GM12875 (cell line): Measurements from ENCODE around the gene PNRC1.
"Not testable (repeated sequence)": the region's sequence is repeated elsewhere in the genome, so short reads cannot be mapped to it uniquely, and the experiment has no call there.

Source experiments
- H3K4me3 ChIP-seq: one replicate; pipeline ENCODE4 v1.5.1; 2011; ENCODE audit warnings: low read depth, low read length, control low read depth
- TF ChIP-seq, protein P1 (sequence below): IDR thresholded peaks from 2 replicates; pipeline ENCODE4 v1.5.1; 2011; ENCODE audit warnings: low read depth, mild to moderate bottlenecking, control low read depth, inconsistent platforms, low read length, moderate library complexity, borderline replicate concordance; ENCODE audit not compliant: insufficient read depth

PNRC1 gene

DNA sequence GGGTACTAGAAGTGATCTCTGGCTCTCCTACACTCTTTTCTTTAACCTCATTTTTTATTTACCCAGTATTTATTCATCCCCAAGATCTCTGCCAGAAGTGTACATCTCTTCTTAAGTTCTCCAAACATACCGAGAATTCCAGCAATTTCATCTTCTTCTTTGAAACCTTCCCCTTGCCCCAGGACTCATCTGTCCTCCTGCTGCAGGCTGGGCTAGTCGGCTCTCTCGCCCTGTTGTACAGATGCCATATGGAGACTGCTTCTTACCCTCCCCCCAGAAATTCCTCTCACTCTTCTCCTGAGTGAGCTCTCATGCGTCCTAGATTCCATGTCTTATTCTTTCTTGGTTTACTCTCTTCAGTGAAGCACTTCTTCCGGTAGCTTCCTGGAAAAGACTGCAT lies 21.9 kb upstream of the PNRC1 start:
- H3K4me3 ChIP-seq = no peak overlapping the region
- TF ChIP-seq, protein P1, sequence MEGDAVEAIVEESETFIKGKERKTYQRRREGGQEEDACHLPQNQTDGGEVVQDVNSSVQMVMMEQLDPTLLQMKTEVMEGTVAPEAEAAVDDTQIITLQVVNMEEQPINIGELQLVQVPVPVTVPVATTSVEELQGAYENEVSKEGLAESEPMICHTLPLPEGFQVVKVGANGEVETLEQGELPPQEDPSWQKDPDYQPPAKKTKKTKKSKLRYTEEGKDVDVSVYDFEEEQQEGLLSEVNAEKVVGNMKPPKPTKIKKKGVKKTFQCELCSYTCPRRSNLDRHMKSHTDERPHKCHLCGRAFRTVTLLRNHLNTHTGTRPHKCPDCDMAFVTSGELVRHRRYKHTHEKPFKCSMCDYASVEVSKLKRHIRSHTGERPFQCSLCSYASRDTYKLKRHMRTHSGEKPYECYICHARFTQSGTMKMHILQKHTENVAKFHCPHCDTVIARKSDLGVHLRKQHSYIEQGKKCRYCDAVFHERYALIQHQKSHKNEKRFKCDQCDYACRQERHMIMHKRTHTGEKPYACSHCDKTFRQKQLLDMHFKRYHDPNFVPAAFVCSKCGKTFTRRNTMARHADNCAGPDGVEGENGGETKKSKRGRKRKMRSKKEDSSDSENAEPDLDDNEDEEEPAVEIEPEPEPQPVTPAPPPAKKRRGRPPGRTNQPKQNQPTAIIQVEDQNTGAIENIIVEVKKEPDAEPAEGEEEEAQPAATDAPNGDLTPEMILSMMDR = no peak

DNA sequence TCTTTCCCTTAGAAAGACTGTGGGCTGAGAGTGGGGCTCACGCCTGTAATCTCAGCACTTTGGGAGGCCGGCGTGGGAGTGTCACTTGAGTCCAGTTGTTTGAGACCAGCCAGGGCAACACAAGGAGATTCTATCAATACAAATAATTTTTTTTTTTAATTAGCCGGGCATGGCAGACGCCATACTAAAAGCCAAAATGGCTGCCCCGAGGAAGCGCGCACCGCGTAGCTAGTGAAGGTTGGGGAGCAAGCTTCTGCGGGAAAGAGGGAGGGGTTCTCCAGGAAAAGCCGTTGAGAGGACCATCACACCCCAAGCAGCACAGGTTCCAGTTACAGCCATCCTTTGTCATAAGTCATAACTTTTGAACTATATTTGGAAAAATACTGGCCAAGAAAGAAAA lies 21.3 kb upstream of the PNRC1 start:
- TF ChIP-seq, protein P1 = no peak
- no peak overlapping the region for H3K4me3 ChIP-seq

DNA sequence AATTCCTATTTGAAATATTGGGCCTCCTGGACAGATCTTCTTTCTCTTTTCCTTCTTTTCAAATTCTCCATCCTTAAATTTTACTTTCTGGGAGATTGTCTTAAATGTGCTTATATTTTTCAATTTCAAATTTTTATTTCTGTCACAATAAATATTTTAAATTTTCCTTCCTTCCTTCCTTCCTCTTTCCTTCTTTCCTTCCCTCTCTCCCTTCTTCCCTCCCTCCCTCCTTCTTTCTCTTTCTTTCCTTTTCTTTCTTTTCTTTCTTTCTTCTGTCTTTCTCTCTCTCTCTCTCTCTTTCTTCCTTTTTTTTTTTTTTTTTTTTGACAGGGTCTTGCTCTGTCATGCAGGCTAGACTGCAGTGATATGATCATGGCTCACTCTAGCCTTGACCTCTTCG lies 16.7 kb upstream of the PNRC1 start:
- TF ChIP-seq, protein P1 = no peak
- no peak overlapping the region for H3K4me3 ChIP-seq

DNA sequence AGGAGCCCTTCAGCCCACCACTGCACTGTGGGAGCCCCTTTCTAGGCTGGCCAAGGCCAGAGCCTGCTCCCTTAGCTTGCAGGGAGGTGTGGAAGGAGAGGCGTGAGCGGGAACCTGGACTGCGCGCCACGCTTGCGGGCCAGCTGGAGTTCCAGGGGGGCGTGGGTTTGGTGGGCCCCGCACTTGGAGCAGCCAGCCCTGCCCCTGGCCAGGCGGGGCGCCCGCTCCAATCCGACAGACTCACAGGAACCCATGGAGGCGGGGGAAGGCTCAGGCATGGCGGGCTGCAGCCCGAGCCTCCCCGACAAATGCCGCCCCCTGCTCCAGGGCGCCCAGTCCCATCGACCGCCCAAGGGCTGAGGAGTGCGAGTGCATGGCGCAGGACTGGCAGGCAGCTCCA lies 15.6 kb upstream of the PNRC1 start:
- not testable (repeated sequence) for H3K4me3 ChIP-seq

DNA sequence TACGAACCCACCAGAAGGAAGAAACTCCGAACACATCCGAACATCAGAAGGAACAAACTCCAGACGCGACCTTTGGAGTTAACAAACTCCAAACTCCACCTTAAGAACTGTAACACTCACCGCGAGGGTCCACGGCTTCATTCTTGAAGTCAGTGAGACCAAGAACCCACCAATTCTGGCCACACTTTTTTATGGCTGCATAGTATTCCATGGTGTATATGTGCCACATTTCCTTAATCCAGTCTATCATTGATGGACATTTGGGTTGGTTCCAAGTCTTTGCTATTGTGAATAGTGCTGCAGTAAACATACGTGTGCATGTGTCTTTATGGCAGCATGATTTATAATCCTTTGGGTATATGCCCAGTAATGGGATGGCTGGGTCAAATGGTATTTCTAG lies 14.4 kb upstream of the PNRC1 start:
- H3K4me3 ChIP-seq = not testable (repeated sequence)

DNA sequence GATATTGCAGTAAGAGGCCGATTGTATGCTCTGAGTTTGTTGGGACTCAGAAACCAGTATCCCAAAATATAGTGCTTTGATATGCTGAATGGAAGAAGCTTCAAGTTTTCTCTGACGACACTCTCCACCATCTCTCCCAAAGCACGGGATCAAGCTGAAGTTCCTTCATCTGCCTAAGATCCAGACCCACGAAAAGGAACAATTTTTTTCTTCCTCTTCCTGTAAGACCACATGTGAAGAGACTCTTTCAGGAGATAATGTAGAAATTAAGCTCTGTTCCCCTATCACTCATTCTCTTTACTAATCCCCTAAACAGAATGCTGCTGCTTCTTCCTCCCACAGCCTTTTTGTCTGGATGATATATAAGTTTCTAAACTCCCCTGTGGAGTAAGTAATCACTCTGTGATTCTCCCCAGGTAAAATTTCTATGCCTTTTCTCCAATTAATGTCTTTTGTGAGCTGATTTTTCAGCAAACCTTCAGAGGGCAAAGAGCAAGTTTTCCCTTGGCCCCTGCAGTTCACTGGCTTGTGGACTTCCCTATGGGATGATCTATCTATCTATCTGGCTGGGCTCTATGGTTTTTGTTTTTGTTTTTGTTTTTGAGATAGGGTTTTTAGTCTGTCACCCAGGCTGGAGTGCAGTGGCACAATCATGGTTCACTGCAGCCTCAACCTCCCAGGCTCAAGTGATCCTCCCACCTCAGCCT lies 13.5 kb upstream of the PNRC1 start:
- TF ChIP-seq, protein P1 = no peak
- H3K4me3 ChIP-seq = no peak overlapping the region

DNA sequence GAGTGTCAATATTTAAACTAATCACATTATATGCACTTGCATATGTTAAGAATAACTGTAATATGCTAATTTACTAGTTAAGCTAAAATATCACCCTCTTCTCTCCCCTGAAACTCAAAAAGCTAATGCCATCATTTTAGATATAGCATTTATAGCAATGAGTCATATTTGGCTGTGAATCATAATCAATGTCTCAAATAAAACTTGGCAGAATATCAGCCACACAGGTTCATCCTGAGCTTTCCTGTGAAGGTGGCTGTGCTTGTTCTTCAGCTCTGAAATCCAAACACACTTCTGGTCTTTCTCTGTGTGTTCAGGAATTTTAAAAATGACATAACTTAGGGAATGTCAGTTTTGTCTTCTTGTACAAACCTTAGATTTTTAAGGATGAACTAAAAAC lies 12.8 kb upstream of the PNRC1 start:
- H3K4me3 ChIP-seq = no peak overlapping the region
- TF ChIP-seq, protein P1 = no peak

DNA sequence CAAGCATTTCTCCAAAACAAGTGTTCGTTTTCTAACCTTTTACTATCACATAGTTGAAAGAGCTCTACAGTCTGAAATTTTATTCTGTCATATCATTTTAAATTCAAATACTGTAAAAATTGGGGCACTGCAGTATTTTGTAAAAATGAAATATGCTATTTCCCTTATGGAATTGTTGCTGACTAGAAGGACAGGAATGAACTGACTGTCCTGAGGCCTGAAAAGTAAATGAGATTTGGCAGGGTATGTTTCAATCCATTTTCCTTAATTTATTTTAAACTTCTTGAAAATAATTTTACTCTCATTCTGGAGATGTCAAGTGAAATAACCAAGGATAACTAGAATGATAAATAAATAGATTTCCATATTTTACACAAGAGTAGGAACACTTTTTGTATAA lies 11.9 kb upstream of the PNRC1 start:
- H3K4me3 ChIP-seq = no peak overlapping the region
- TF ChIP-seq, protein P1 = no peak
